ENCODE results near the gene SPATS2L.

- TF ChIP-seq TAF1 (IDR thresholded peaks at IDR 0.05; ENCODE audit: borderline replicate concordance, low read depth, low read length), result no peak
- no peak for TF ChIP-seq POLR2AphosphoS5 (IDR thresholded peaks at IDR 0.05; ENCODE audit: low read depth, low read length)
Observed at GRCh38 chr2:200476836-200477235, 170.3 kb downstream of the SPATS2L start.

Measured in GM12892 (cell line).